ENCODE measurements around the gene CXCL1.
"Not testable (repeated sequence)": the region's sequence is repeated elsewhere in the genome, so short reads cannot be mapped to it uniquely, and the experiment has no call there.

The CXCL1 gene

GRCh38 chr4:73885574-73886267 lies 16.5 kb downstream of the CXCL1 start:
- no peak for DNase-seq

GRCh38 chr4:73891326-73891725 lies 22.1 kb downstream of the CXCL1 start:
- no peak for DNase-seq

- DNase-seq, result no peak
These were observed 22.7 kb downstream of the CXCL1 start for GRCh38 chr4:73891739-73892405.

GRCh38 chr4:73892966-73893365 lies 23.8 kb downstream of the CXCL1 start:
- DNase-seq, result no peak

- DNase-seq, result no peak
These were observed 24.8 kb downstream of the CXCL1 start for GRCh38 chr4:73894001-73894400.

- no peak for DNase-seq
These were observed 26.3 kb downstream of the CXCL1 start for GRCh38 chr4:73895201-73896175.

- DNase-seq, result no peak
These were observed 27.2 kb downstream of the CXCL1 start for GRCh38 chr4:73896416-73896815.

- no peak for DNase-seq
These were observed 28.4 kb downstream of the CXCL1 start for GRCh38 chr4:73897380-73898136.

- DNase-seq, result not testable (repeated sequence)
These were observed 30.1 kb downstream of the CXCL1 start for GRCh38 chr4:73899338-73899737.

- DNase-seq, result no peak
These were observed 31.8 kb downstream of the CXCL1 start for GRCh38 chr4:73901031-73901430.

- DNase-seq, result no peak
These were observed 32.9 kb downstream of the CXCL1 start for GRCh38 chr4:73902038-73902637.

- DNase-seq, result no peak
These were observed 33.8 kb downstream of the CXCL1 start for GRCh38 chr4:73902817-73903547.

- no peak for DNase-seq
These were observed 35.3 kb downstream of the CXCL1 start for GRCh38 chr4:73904491-73904890.

GRCh38 chr4:73908965-73909364 lies 39.8 kb downstream of the CXCL1 start:
- DNase-seq, result no peak

- no peak for DNase-seq
These were observed 42.6 kb downstream of the CXCL1 start for GRCh38 chr4:73911746-73912145.

GRCh38 chr4:73912191-73912590 lies 43.0 kb downstream of the CXCL1 start:
- no peak for DNase-seq

GRCh38 chr4:73914071-73914470 lies 44.9 kb downstream of the CXCL1 start:
- DNase-seq, result no peak

- no peak for DNase-seq
These were observed 47.2 kb downstream of the CXCL1 start for GRCh38 chr4:73916172-73916925.

- DNase-seq, result no peak
These were observed 47.9 kb downstream of the CXCL1 start for GRCh38 chr4:73917081-73917501.

GRCh38 chr4:73918058-73918457 lies 48.9 kb downstream of the CXCL1 start:
- no peak for DNase-seq

GRCh38 chr4:73919691-73920090 lies 50.5 kb downstream of the CXCL1 start:
- DNase-seq, result no peak

All from activated naive CD4-positive, alpha-beta T cell treated with Interleukin-2 at 50 U/mL for 16 hours (primary cell).